GM12891 (cell line): ENCODE results near the gene HSDL2.
"Not testable (repeated sequence)": the region's sequence is repeated elsewhere in the genome, so short reads cannot be mapped to it uniquely, and the experiment has no call there.

Experiments used
- DNase-seq: peaks from one replicate; pipeline ENCODE4 v3.0.0; 2011; ENCODE audit warnings: low spot score; ENCODE audit not compliant: insufficient read length
- FAIRE-seq: peaks from 2 replicates; lab custom pipeline; 2011; peaks lifted over from hg19 to GRCh38; lab: Jason Lieb, UNC
- PAX5 ChIP-seq: IDR thresholded peaks from 2 replicates; pipeline ENCODE4 v1.6.1; 2011; ENCODE audit warnings: low read length, moderate library complexity, mild to moderate bottlenecking; ENCODE audit not compliant: insufficient read depth, severe bottlenecking
- POLR2A ChIP-seq: IDR thresholded peaks from 2 replicates; pipeline ENCODE4 v1.6.1; 2011; ENCODE audit warnings: low read depth, low read length, control low read depth
- POLR2AphosphoS5 ChIP-seq: IDR thresholded peaks from 2 replicates; pipeline ENCODE4 v1.6.1; 2011; ENCODE audit warnings: low read depth, low read length, control low read depth
- POU2F2 ChIP-seq: IDR thresholded peaks from 2 replicates; pipeline ENCODE4 v1.6.1; 2011; ENCODE audit warnings: low read depth, mild to moderate bottlenecking, control low read depth, low read length, moderate library complexity
- SPI1 ChIP-seq: IDR thresholded peaks from 2 replicates; pipeline ENCODE4 v1.6.1; 2011; ENCODE audit warnings: low read depth, low read length, control low read depth
- TAF1 ChIP-seq: IDR thresholded peaks from 2 replicates; pipeline ENCODE4 v1.6.1; 2011; ENCODE audit warnings: low read depth, low read length, control low read depth

Gene HSDL2

GRCh38 chr9:112396416-112396815 is 16.5 kb downstream of the HSDL2 start:
- TF ChIP-seq TAF1 (no peak), POLR2AphosphoS5 (no peak), PAX5 (no peak), POU2F2 (no peak), SPI1 (no peak), POLR2A (no peak)
- DNase-seq (no peak), FAIRE-seq (no peak)

GRCh38 chr9:112396872-112397271 is 17.0 kb downstream of the HSDL2 start:
- FAIRE-seq (no peak), DNase-seq (no peak)
- TF ChIP-seq POLR2A (no peak), SPI1 (no peak), POU2F2 (no peak), PAX5 (no peak), POLR2AphosphoS5 (no peak), TAF1 (no peak)

DNA sequence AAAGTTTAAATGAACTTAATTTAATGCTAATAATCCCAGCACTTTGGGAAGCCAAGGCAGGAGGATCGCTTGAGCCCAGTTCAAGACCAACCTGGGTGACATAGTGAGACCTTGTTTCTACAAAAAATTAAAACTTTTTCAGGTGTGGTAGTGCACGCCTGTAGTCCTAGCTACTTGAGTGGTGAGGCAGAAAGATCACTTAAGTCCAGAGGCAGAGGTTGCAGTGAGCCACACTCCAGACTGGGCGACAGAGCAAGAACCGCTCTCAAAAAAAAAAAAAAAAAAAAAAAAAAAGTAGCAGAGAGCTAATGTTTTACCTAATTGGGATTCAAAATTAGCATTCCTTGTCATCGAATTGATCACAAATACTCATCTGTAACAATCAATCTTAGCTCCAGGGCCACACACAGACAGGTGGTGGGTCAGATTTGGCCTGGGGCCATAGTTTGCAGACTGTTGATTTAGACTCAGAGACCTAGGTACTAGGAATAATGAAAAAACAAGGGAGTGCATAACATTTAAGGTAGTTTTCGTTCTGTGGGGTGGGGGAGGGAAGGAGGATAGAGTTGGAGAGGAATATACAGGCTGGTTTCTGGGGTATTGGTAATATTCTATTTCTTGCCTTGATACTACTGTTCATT is 21.4 kb downstream of the HSDL2 start:
- DNase-seq, result no peak
- no peak for TF ChIP-seq PAX5
- no peak for TF ChIP-seq TAF1
- no peak for TF ChIP-seq POLR2A
- no peak for FAIRE-seq

DNA sequence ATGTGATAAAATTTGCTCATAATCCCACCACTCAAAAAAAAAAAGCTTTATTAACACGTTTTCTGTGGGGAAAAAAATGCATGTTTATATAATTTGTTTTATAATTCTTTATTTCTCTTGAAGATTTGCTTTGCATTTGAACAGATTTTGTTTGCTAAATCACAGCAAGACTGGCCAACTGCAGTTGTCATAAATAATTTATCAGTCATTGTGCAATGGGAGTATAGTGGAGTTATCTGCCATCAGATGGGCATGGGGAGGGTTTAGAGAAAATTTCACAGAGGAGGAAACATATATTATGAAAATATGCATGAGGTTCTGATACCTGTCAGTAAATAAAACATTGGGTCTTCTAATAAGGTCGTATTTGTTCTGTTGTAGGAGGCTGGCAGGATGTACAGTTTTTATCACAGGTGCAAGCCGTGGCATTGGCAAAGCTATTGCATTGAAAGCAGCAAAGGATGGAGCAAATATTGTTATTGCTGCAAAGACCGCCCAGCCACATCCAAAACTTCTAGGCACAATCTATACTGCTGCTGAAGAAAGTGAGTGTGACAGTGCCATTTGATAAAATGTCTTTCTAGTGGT is 23.8 kb downstream of the HSDL2 start:
- FAIRE-seq (no peak), DNase-seq (no peak)
- TF ChIP-seq TAF1 (no peak), POU2F2 (no peak), SPI1 (no peak), POLR2A (no peak), POLR2AphosphoS5 (no peak)

GRCh38 chr9:112404508-112404932 is 24.6 kb downstream of the HSDL2 start:
- TF ChIP-seq POLR2AphosphoS5 (no peak), POLR2A (no peak), PAX5 (no peak), SPI1 (no peak), TAF1 (no peak), POU2F2 (no peak)
- DNase-seq, result no peak
- no peak for FAIRE-seq

GRCh38 chr9:112408275-112408674 is 28.4 kb downstream of the HSDL2 start:
- DNase-seq (no peak), FAIRE-seq (no peak)
- TF ChIP-seq POLR2AphosphoS5 (no peak), PAX5 (no peak), POLR2A (no peak), SPI1 (no peak), TAF1 (no peak), POU2F2 (no peak)

- DNase-seq, result no peak
- TF ChIP-seq SPI1 (no peak), TAF1 (no peak), PAX5 (no peak), POLR2AphosphoS5 (no peak), POLR2A (no peak), POU2F2 (no peak)
- no peak for FAIRE-seq
These were observed 28.9 kb downstream of the HSDL2 start for GRCh38 chr9:112408819-112409218.

GRCh38 chr9:112409758-112410157 is 29.9 kb downstream of the HSDL2 start:
- TF ChIP-seq POLR2A (no peak), TAF1 (no peak), PAX5 (no peak), SPI1 (no peak), POLR2AphosphoS5 (no peak), POU2F2 (no peak)
- DNase-seq, result no peak
- no peak for FAIRE-seq

- FAIRE-seq (no peak), DNase-seq (no peak)
- no peak for TF ChIP-seq TAF1
- TF ChIP-seq SPI1, result no peak
- TF ChIP-seq PAX5, result no peak
- no peak for TF ChIP-seq POLR2AphosphoS5
- TF ChIP-seq POU2F2, result no peak
- TF ChIP-seq POLR2A, result no peak
These were observed 31.7 kb downstream of the HSDL2 start for GRCh38 chr9:112411626-112412027.

GRCh38 chr9:112413728-112414127 is 33.8 kb downstream of the HSDL2 start:
- not testable (repeated sequence) for FAIRE-seq, DNase-seq

DNA sequence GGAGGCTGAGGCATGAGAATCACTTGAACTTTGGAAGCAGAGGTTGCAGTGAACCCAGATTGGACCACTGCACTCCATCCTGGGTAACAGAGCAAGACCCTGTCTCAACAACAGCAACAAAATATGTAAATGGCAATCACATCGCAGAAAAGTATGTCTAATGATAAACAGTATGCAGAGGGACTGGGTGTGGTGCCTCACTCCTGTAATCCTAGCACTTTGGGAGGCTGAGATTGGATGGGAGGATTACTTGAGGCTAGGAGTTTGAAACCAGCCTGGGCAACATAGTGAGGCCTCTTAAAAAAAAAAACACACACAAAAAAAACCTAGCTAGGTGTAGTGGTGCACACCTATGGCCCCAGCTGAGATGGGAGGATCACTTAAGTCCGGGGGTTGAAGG is 40.3 kb downstream of the HSDL2 start:
- DNase-seq, result no peak
- peak; percentile 31 for FAIRE-seq
- no peak for TF ChIP-seq POLR2A
- TF ChIP-seq TAF1, result no peak
- no peak for TF ChIP-seq POLR2AphosphoS5
- TF ChIP-seq POU2F2, result no peak
- TF ChIP-seq SPI1, result no peak
- no peak for TF ChIP-seq PAX5
